Umbilical cord (tissue), 2 donors: Measurements from ENCODE around the gene CFAP100. TPM values are rescaled to one million over a fixed set of nuclear protein-coding genes. Genes with fewer than 3 reads are reported as not detected.
A peak's percentile ranks its signal among the peaks of the same experiment; 100 is the strongest.

ENCODE experiments used
- DNase-seq: peaks from one replicate; pipeline ENCODE4 v3.0.0-alpha.2; 2015; ENCODE audit warnings: low spot score
- total RNA-seq: library from RNA; depleted of rRNA; stranded (reverse); fragments of >200 nt; gene quantifications from one replicate; pipeline ENCODE4 v1.2.3, GENCODE V29; 2014; ENCODE audit warnings: low replicate concordance; ENCODE audit not compliant: insufficient read depth

Gene CFAP100
- total RNA-seq, 1 donor from 2014 or later: 3.4 TPM

- DNase-seq: no peak
Measured at GRCh38 chr3:126460381-126460780, 65.7 kb downstream of the CFAP100 start.

- no peak for DNase-seq
Measured at GRCh38 chr3:126461450-126462070, 66.9 kb downstream of the CFAP100 start.

GRCh38 chr3:126463521-126463920 lies 68.8 kb downstream of the CFAP100 start:
- no peak for DNase-seq

DNA sequence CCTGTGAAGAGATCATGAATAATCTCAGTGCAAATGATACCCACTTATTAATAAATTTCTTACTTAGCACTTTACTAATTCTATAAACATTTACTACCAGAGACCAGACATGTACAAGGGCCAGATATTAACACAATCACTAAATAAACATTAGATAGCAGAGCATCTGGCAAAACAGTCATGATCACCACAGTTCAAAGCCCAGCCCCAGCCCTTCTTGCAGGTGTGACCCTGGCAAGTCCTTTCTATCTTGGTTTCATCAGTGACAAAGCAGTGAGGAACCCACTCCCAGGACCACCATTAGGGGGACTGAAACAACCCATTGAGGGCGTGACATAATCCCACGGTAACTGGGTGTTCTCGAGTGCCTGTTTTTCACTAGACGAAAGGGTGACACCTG lies 69.4 kb downstream of the CFAP100 start:
- no peak for DNase-seq

DNA sequence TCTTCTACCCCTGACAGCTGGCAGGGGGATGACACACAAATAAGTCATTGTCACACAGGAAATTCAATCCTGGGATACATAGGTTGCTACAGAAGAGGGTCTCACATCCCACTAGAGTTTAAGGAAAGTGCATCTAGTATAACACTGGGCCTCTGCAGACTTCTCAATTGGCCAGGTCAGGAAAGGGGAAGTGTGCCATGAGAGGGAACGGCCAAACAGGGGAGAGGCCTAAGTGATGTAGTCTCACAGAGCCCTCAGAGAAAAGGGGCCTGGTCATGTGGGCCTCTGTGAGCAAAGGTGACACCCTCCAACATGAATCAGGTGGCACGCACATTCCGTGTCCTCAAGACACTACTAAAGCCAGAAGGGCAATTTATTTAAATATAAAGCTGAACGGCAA lies 69.8 kb downstream of the CFAP100 start:
- DNase-seq: no peak

- no peak for DNase-seq
Measured at GRCh38 chr3:126464997-126465396, 70.3 kb downstream of the CFAP100 start.

- no peak for DNase-seq
Measured at GRCh38 chr3:126465928-126466544, 71.3 kb downstream of the CFAP100 start.

DNA sequence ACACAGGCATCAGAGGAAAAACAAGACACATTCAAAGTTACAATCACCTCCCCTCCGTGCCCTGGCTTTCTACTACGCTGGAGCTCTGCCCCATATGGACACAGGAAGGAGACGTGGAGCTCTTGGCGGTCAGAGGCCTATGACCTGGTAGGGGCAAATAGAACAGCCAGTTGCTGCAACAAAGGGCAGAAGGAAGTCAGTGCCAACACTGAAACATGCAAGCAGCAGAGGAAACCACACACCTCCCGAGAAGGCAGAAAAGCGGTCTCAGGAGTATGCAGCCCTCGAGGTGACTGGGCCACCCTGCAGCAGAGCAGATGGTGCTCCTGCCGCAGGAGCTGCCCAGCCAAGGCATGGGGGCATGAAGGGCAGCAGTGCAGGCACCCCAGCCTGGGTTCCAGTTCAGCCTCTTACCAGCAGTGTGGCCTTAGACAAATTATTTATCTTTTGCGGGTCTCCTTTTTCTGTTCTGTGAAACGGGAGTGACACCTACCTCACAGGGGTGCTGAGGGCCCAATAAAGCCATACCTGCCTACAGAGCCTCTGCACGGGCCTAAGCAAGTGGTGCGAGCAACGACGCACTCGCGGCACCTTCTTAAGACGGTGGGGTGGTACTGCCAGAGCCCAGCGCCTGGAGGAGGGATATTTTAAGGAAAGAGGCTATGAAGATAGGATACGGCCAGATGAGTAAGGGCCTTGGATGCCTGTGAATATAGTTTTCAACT lies 72.3 kb downstream of the CFAP100 start:
- DNase-seq: no peak

- no peak for DNase-seq
Measured at GRCh38 chr3:126467611-126467955, 72.9 kb downstream of the CFAP100 start.

DNA sequence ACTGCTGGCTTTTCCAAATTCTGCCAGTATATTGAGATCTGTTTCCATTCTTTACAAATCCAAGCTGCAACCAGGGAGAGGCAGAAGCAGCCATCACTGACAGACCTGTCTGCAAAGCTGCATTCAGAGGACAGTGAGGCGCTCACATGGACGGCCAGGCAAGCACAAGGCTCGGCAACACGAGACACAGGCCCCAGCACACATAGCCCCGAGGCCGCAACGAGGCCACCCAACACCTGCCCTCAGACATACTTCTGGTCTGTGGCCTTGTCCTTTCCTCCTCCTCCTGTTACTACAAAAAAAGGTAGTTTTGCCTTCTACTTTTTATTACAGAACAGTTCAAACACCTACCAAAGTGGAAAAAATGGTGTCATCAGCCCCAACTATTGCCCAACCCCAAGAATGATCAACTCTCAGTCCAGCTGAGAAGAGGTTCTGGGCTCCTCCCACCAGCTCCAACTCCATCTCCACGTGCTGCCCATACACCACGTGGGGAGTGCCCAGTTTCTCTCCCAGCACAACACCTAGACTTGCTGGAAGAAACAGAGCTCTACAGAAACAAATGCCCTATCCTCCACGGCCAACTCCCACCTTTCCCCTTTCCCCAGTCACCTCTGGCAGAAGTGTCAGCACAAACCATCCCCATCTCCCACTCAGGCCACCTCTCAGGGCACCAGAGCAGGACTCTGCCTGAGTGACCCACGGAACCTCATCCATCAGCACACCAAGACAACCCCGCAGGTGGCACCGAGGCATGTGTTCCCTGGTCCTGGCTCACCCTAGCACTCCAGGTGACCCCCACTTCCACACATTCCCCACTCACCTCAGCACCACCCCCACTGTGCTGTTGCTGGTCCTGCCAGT lies 73.6 kb downstream of the CFAP100 start:
- no peak for DNase-seq

GRCh38 chr3:126469479-126469878 lies 74.8 kb downstream of the CFAP100 start:
- DNase-seq: no peak

- peak; percentile 65 for DNase-seq
Measured at GRCh38 chr3:126472277-126473006, 77.7 kb downstream of the CFAP100 start.

GRCh38 chr3:126473292-126474168 lies 78.8 kb downstream of the CFAP100 start:
- DNase-seq: no peak

- DNase-seq: peak; percentile 38
Measured at GRCh38 chr3:126474498-126475412, 80.0 kb downstream of the CFAP100 start.

- DNase-seq: peak; percentile 97
Measured at GRCh38 chr3:126475413-126476114, 80.9 kb downstream of the CFAP100 start, which contains the start of gene ZXDC. TSS of gene ZXDC (minus strand) at chr3:126475891. CDS start at chr3:126475865, 26 bp downstream.

DNA sequence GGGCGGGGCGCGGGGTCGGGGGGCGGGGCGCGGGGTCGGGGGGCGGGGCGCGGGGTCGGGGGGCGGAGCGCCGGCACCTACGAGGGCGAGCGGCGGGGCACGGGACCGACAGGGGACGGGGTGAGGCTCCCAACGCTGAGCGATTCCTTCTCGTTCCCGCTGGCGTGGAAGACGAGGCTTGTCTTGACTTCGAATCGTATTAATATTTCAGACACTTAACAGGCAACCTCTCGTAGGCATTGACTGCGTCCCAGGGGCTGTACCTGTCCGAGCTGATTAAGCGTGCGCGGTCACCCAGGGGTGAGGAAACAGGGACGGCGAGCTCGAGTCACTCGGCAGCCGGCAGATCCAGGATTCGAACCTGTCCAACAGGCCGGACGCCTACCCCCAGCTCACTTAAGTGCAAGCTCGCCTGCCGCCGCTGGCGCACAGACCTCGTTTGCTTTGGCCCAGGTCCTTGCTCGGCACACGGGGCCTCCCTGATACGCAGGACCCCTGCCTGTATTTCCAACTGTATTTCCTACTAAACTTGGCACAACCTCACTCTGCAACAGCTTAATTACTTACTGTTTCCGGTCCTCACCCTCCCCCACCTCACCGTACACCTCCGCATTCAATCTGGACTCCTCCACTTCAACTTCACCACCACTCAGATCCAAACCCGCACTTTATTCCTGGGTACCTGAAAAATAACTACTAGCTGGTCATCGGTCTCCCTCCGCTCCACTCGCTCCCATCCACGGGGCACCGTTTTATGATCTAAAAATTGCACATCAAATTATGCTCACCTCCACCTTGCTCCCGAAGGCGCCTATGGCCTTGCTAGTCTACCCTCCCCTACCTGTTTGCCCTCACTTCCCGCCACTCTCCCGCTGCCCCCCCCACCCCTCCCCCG lies 81.7 kb downstream of the CFAP100 start:
- peak; percentile 53 for DNase-seq

DNA sequence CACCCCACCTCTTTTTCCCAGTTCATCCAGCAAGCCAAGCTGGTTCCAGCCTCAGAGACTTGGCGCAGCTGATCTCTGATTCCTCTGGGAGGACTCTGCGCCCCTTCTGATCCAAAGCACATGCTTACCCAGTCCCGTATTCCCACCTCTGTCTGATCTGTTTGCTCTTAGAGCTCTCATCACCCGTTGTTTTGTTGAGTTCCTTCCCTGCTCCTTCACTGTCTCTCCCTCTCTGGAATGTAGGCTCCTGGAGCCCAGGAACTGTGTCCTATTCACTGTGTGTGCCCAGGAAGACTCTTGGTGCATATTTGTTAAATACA lies 82.3 kb downstream of the CFAP100 start:
- DNase-seq: no peak
